ENCODE data around the gene FAM171A1.

GRCh38 chr10:15349112-15349511 is 22.0 kb downstream of the FAM171A1 start:
- TF ChIP-seq CTCF (IDR thresholded peaks at IDR 0.05), result no peak
- TF ChIP-seq ZFX (IDR thresholded peaks at IDR 0.05; ENCODE audit: borderline replicate concordance), result no peak
